GM12878 (cell line): Measurements from ENCODE around the gene IFT52. TPM values are rescaled to one million over a fixed set of nuclear protein-coding genes. Genes with fewer than 3 reads are reported as not detected.

ENCODE experiments used
- ATAC-seq: fragments of 200-7000 bp; cut with Tn5 transposase; 3 replicates; pipeline ENCODE4 v1.9.1; 2020; ENCODE audit warnings: mild to moderate bottlenecking, moderate library complexity
- BruUV-seq: library from RNA; stranded (reverse); fragments of 400-500 nt; replicated peaks from 2 replicates; lab custom pipeline; 2021; lab: Mats Ljungman, UMichigan
- CTCF ChIA-PET: fragments of 300-600 bp; sonication (Branson Sonifier 250); formaldehyde crosslinking; extraction: SDS; loops from one replicate; lab custom pipeline; 2021; ENCODE audit warnings: inconsistent platforms; lab: Yijun Ruan, JAX
- POLR2A ChIA-PET: fragments of 350-600 bp; formaldehyde crosslinking; extraction: SDS; loops from one replicate; lab custom pipeline; 2021; ENCODE audit warnings: inconsistent platforms; lab: Charles Lee
- RAD21 ChIA-PET: fragments of 300-600 bp; sonication (Branson Sonifier 250); formaldehyde crosslinking; loops from one replicate; lab custom pipeline; 2023; ENCODE audit warnings: antibody characterized with exemption; ENCODE audit not compliant: unreplicated experiment; lab: Charles Lee
- SMC1A ChIA-PET: fragments of 300-600 bp; sonication (Branson Sonifier 250); formaldehyde crosslinking; loops from one replicate; lab custom pipeline; 2023; ENCODE audit not compliant: unreplicated experiment, uncharacterized antibody; lab: Charles Lee
- DNase-seq: peaks from one replicate; pipeline ENCODE4 v3.0.0-alpha.2; 2011; ENCODE audit warnings: low read depth, low spot score
- FAIRE-seq: peaks from 3 replicates; lab custom pipeline; 2011; peaks lifted over from hg19 to GRCh38; lab: Jason Lieb, UNC
- H2AFZ ChIP-seq: 2 replicates; pipeline ENCODE4 v1.6.0; 2011; ENCODE audit warnings: low read depth, low read length, control low read depth; ENCODE audit not compliant: control insufficient read depth
- H3K27ac ChIP-seq: 2 replicates; pipeline ENCODE4 v1.5.1; 2011; ENCODE audit warnings: control low read depth; ENCODE audit not compliant: control insufficient read depth, insufficient read depth
- H3K27me3 ChIP-seq, 2 experiments: replicated peaks in 1 of 2; 2 replicates each; pipeline versions ENCODE4 v1.6.0 to v1.6.1; 2011; ENCODE audit warnings: low read length in 1 of 2; ENCODE audit not compliant: control insufficient read depth in 2 of 2, insufficient read depth in 2 of 2
- H3K36me3 ChIP-seq, 2 experiments: 2 replicates each; pipeline ENCODE4 v1.5.1; 2011; ENCODE audit warnings: low read length in 1 of 2; ENCODE audit not compliant: control insufficient read depth in 2 of 2, insufficient read depth in 2 of 2
- H3K4me1 ChIP-seq: 2 replicates; pipeline ENCODE4 v1.6.1; 2011; ENCODE audit warnings: mild to moderate bottlenecking, low read length, moderate library complexity, mixed read lengths; ENCODE audit not compliant: control insufficient read depth, insufficient read depth
- H3K4me2 ChIP-seq: 2 replicates; pipeline ENCODE4 v1.6.0; 2011; ENCODE audit warnings: control low read depth; ENCODE audit not compliant: control insufficient read depth, insufficient read depth
- H3K4me3 ChIP-seq: fragments of 200-600 bp; sonication (generic); 2 replicates; pipeline ENCODE4 v1.5.1; 2016
- H3K79me2 ChIP-seq: 2 replicates; pipeline ENCODE4 v1.6.0; 2011; ENCODE audit warnings: low read length; ENCODE audit not compliant: control insufficient read depth, insufficient read depth
- H3K9ac ChIP-seq: 2 replicates; pipeline ENCODE4 v1.8.0; 2011; ENCODE audit warnings: low read length, control low read depth, mixed read lengths; ENCODE audit not compliant: control insufficient read depth, insufficient read depth
- H3K9me3 ChIP-seq: replicated peaks from 3 replicates; pipeline ENCODE4 v1.5.1; 2011; ENCODE audit warnings: mild to moderate bottlenecking, low read length; ENCODE audit not compliant: control insufficient read depth, insufficient read depth
- H4K20me1 ChIP-seq: 2 replicates; pipeline ENCODE4 v1.6.0; 2011; ENCODE audit not compliant: control insufficient read depth, insufficient read depth
- ATF7 ChIP-seq: fragments of 450-650 bp; IDR thresholded peaks from 2 replicates; pipeline ENCODE4 v1.6.1; 2016; ENCODE audit warnings: low read depth, mild to moderate bottlenecking
- CBX3 ChIP-seq: fragments of 200-600 bp; sonication (generic); IDR thresholded peaks from 2 replicates; pipeline ENCODE4 v1.6.1; 2016; ENCODE audit warnings: low read depth, borderline replicate concordance
- HDGF ChIP-seq: fragments of 450-650 bp; IDR thresholded peaks from 2 replicates; pipeline ENCODE4 v1.6.1; 2016; ENCODE audit warnings: antibody characterized with exemption
- KLF5 ChIP-seq: fragments of 450-650 bp; IDR thresholded peaks from 2 replicates; pipeline ENCODE4 v1.6.1; 2014; ENCODE audit warnings: mild to moderate bottlenecking; ENCODE audit not compliant: partially characterized antibody
- RCOR1 ChIP-seq: conservative IDR thresholded peaks from 2 replicates; pipeline ENCODE4 v1.6.1; 2012; ENCODE audit warnings: low read depth, low read length, improper control_type of control experiment
- WGBS: methylation state at CpG from one replicate; pipeline ENCODE4 v1.1.6; 2016; ENCODE audit warnings: low lambda C conversion rate; ENCODE audit not compliant: insufficient replicate concordance, insufficient coverage; ENCODE audit errors: missing lambda C conversion rate; 5-methylcytosine and 5-hydroxymethylcytosine counted together
- in situ Hi-C: fragments of 300-500 bp; cut with MboI; formaldehyde crosslinking; loops from 9 replicates; pipeline ENCODE4 v1.14.3; 2018; ENCODE audit warnings: mixed read lengths
- intact Hi-C: fragments of 100-400 bp; cut with micrococcal nuclease; formaldehyde crosslinking; loops from one replicate; pipeline ENCODE4 v1.14.2; 2022; ENCODE audit not compliant: unreplicated experiment
- polyA plus RNA-seq, 11 experiments: library from polyadenylated mRNA; depleted of rRNA in 4 of 11; unstranded in 6 of 11; stranded (reverse) in 5 of 11; fragments of >200 nt; fragmentation: Nextera tagmentation in 4 of 11; fragmentation: Illumina TruSeq in 1 of 11; extraction: Ambion mirVana in 4 of 11; extraction: Trizol in 1 of 11; gene quantifications; 1 replicate in 1 of 11; 2 replicates in 10 of 11; pipeline versions ENCODE4 v1.2.1 to v1.2.3, GENCODE V29; 2011 to 2016; ENCODE audit warnings: inconsistent platforms in 2 of 11, missing spikeins in 2 of 11, low read depth in 1 of 11
- total RNA-seq, 4 experiments: library from RNA; depleted of rRNA in 3 of 4; stranded (reverse); fragments of >200 nt in 3 of 4; fragmentation: Illumina TruSeq in 1 of 4; extraction: Trizol in 1 of 4; gene quantifications; 2 replicates each; pipeline versions ENCODE4 v1.2.1 to v1.2.3, GENCODE V29; 2013 to 2021
- TF ChIP-seq, protein P1 (sequence below): IDR thresholded peaks from 2 replicates; pipeline ENCODE4 v1.6.1; 2011; ENCODE audit warnings: borderline replicate concordance, low read depth, mild to moderate bottlenecking, moderate library complexity, low read length; ENCODE audit not compliant: insufficient read depth, poor library complexity, severe bottlenecking
- TF ChIP-seq, protein P2 (sequence below): fragments of 450-650 bp; IDR thresholded peaks from 2 replicates; pipeline ENCODE4 v1.6.1; 2017; ENCODE audit warnings: mild to moderate bottlenecking, moderate library complexity
- TF ChIP-seq, protein P3 (sequence below): fragments of 450-650 bp; formaldehyde crosslinking; IDR thresholded peaks from 2 replicates; pipeline ENCODE4 v1.4.0; 2022; ENCODE audit warnings: mild to moderate bottlenecking, moderate library complexity
- TF ChIP-seq, protein P4 (sequence below): IDR thresholded peaks from 2 replicates; pipeline ENCODE4 v1.6.1; 2012; ENCODE audit warnings: mild to moderate bottlenecking, low read depth, low read length

Gene IFT52
- total and polyA plus RNA-seq, 10 of the 15 experiments (the other 5 are each of a cell fraction or from before 2014, with no cell fraction given): 18.1 to 30.5 (median 26.0) TPM

DNA sequence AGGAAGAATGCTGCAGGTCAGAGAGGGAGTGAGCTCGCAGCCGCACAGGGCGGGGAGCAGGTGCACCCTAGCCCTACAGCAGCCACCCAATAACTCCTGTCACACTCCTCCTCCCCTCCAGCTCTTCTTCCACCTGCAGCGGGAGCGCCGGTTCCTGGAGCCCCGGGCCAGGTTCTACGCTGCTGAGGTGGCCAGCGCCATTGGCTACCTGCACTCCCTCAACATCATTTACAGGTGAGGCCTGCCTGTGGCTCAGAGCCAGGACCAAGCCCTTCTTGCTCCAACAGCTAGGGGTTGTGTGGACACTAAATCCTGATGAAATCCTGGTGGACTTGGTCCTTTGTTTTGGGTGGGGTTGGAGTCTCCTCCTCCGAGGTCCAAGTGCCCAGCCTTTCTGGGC is 20.2 kb upstream of the IFT52 start (continued):
- TF ChIP-seq, protein P1, sequence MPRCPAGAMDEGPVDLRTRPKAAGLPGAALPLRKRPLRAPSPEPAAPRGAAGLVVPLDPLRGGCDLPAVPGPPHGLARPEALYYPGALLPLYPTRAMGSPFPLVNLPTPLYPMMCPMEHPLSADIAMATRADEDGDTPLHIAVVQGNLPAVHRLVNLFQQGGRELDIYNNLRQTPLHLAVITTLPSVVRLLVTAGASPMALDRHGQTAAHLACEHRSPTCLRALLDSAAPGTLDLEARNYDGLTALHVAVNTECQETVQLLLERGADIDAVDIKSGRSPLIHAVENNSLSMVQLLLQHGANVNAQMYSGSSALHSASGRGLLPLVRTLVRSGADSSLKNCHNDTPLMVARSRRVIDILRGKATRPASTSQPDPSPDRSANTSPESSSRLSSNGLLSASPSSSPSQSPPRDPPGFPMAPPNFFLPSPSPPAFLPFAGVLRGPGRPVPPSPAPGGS: no peak
- TF ChIP-seq, protein P2, sequence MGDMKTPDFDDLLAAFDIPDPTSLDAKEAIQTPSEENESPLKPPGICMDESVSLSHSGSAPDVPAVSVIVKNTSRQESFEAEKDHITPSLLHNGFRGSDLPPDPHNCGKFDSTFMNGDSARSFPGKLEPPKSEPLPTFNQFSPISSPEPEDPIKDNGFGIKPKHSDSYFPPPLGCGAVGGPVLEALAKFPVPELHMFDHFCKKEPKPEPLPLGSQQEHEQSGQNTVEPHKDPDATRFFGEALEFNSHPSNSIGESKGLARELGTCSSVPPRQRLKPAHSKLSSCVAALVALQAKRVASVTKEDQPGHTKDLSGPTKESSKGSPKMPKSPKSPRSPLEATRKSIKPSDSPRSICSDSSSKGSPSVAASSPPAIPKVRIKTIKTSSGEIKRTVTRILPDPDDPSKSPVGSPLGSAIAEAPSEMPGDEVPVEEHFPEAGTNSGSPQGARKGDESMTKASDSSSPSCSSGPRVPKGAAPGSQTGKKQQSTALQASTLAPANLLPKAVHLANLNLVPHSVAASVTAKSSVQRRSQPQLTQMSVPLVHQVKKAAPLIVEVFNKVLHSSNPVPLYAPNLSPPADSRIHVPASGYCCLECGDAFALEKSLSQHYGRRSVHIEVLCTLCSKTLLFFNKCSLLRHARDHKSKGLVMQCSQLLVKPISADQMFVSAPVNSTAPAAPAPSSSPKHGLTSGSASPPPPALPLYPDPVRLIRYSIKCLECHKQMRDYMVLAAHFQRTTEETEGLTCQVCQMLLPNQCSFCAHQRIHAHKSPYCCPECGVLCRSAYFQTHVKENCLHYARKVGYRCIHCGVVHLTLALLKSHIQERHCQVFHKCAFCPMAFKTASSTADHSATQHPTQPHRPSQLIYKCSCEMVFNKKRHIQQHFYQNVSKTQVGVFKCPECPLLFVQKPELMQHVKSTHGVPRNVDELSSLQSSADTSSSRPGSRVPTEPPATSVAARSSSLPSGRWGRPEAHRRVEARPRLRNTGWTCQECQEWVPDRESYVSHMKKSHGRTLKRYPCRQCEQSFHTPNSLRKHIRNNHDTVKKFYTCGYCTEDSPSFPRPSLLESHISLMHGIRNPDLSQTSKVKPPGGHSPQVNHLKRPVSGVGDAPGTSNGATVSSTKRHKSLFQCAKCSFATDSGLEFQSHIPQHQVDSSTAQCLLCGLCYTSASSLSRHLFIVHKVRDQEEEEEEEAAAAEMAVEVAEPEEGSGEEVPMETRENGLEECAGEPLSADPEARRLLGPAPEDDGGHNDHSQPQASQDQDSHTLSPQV: no peak
- TF ChIP-seq KLF5: no peak

DNA sequence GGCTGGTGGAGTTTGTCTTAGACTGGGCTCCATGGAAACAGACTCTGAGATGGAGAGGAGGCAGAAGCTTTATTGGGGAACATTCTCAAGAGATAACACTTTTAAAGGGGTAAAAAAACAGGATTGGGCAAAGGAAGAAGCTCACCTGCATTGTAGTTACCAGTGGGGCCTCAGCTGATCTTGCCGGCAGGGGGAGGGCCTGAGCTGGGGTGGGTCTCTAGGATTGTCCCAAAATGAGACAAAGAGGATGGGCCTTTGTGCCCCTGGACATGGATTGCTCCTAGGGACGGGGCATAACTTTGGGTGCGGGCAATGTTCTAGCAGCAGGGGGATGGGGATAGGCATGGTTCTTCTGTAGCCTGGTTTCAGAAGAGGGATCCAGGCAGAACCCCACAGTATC is 19.4 kb upstream of the IFT52 start:
- Histone ChIP-seq H3K9ac (no peak overlapping the region), H3K27ac (no peak overlapping the region), H3K9me3 (no peaks in the 10 kb centered on the region), H3K36me3 (no peaks in the 10 kb centered on the region), H4K20me1 (no peaks in the 10 kb centered on the region), H2AFZ (no peak overlapping the region), H3K79me2 (no peaks in the 10 kb centered on the region), H3K4me3 (no peak overlapping the region), H3K4me2 (no peak overlapping the region), H3K27me3 (no peaks in the 10 kb centered on the region), H3K4me1 (no peaks in the 10 kb centered on the region)
- ATAC-seq: no peak
- no TSS peak for BruUV-seq
- 51% methylated on average over 3 of the region's 3 CpGs for WGBS
- CTCF ChIA-PET: interaction anchor here (1.0 to 1.9 kb wide), 3 partner anchors 33 to 120 kb away, joined by 4 to 5 read pairs (median 5); no protein-coding TSS in a partner anchor
- no peak for FAIRE-seq
- intact Hi-C loops (no loop called here), in situ Hi-C loops (no loop called here)
- POLR2A ChIA-PET: no interaction called here
- RAD21 ChIA-PET: interaction anchor here (0.6 to 1.0 kb wide), 2 partner anchors 9 to 120 kb away, joined by 3 to 6 read pairs; no protein-coding TSS in a partner anchor
- DNase-seq: no peak
- SMC1A ChIA-PET: interaction anchor here (0.6 to 1.9 kb wide), 3 partner anchors 12 to 521 kb away, joined by 3 to 7 read pairs (median 4); no protein-coding TSS in a partner anchor
- TF ChIP-seq CBX3 (no peak), HDGF (no peak), ATF7 (no peak), RCOR1 (no peak)
- TF ChIP-seq, protein P3, sequence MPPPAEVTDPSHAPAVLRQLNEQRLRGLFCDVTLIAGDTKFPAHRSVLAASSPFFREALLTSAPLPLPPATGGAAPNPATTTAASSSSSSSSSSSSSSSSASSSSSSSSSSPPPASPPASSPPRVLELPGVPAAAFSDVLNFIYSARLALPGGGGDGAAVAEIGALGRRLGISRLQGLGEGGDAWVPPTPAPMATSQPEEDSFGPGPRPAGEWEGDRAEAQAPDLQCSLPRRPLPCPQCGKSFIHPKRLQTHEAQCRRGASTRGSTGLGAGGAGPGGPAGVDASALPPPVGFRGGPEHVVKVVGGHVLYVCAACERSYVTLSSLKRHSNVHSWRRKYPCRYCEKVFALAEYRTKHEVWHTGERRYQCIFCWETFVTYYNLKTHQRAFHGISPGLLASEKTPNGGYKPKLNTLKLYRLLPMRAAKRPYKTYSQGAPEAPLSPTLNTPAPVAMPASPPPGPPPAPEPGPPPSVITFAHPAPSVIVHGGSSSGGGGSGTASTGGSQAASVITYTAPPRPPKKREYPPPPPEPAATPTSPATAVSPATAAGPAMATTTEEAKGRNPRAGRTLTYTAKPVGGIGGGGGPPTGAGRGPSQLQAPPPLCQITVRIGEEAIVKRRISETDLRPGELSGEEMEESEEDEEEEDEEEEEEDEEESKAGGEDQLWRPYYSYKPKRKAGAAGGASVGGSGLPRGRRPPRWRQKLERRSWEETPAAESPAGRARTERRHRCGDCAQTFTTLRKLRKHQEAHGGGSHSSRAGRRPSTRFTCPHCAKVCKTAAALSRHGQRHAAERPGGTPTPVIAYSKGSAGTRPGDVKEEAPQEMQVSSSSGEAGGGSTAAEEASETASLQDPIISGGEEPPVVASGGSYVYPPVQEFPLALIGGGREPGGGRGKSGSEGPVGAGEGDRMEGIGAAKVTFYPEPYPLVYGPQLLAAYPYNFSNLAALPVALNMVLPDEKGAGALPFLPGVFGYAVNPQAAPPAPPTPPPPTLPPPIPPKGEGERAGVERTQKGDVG (CRISPR knock-in tag): no peak
- TF ChIP-seq, protein P4, sequence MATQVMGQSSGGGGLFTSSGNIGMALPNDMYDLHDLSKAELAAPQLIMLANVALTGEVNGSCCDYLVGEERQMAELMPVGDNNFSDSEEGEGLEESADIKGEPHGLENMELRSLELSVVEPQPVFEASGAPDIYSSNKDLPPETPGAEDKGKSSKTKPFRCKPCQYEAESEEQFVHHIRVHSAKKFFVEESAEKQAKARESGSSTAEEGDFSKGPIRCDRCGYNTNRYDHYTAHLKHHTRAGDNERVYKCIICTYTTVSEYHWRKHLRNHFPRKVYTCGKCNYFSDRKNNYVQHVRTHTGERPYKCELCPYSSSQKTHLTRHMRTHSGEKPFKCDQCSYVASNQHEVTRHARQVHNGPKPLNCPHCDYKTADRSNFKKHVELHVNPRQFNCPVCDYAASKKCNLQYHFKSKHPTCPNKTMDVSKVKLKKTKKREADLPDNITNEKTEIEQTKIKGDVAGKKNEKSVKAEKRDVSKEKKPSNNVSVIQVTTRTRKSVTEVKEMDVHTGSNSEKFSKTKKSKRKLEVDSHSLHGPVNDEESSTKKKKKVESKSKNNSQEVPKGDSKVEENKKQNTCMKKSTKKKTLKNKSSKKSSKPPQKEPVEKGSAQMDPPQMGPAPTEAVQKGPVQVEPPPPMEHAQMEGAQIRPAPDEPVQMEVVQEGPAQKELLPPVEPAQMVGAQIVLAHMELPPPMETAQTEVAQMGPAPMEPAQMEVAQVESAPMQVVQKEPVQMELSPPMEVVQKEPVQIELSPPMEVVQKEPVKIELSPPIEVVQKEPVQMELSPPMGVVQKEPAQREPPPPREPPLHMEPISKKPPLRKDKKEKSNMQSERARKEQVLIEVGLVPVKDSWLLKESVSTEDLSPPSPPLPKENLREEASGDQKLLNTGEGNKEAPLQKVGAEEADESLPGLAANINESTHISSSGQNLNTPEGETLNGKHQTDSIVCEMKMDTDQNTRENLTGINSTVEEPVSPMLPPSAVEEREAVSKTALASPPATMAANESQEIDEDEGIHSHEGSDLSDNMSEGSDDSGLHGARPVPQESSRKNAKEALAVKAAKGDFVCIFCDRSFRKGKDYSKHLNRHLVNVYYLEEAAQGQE: no peak
